Stimulated activated CD8-positive, alpha-beta memory T cell treated with anti-CD3 and anti-CD28 coated beads, Interleukin-7, amount 100 ng/mL, for 4 hours (primary cell): Measurements from ENCODE around the gene CDK15.
"Not testable (repeated sequence)": the region's sequence is repeated elsewhere in the genome, so short reads cannot be mapped to it uniquely, and the experiment has no call there.

Source experiments
- DNase-seq, 2 donors: peaks; one replicate each; pipeline ENCODE4 v3.0.0-alpha.2; 2020; ENCODE audit warnings: low read depth in 2 of 2

Gene CDK15

DNA sequence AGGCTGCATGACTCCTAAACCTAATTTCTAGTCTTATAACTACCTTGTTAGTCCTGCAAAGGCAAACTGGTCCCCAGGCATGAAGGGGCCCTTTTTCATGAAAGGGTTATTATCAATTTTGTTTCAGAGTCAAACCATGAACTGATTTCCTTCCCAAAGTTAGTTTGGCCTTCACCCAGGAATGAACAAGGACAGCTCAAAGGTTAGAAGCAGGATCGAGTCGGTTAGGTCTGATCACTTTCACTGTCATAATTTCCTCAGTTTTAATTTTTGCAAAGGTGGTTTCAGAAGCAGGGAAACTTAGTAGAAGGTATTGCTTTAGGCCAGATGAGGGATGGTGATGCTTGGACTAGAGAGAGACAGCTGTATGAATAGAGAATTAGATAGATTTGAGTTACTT lies 16.9 kb upstream of the CDK15 start:
- no peak for DNase-seq

DNA sequence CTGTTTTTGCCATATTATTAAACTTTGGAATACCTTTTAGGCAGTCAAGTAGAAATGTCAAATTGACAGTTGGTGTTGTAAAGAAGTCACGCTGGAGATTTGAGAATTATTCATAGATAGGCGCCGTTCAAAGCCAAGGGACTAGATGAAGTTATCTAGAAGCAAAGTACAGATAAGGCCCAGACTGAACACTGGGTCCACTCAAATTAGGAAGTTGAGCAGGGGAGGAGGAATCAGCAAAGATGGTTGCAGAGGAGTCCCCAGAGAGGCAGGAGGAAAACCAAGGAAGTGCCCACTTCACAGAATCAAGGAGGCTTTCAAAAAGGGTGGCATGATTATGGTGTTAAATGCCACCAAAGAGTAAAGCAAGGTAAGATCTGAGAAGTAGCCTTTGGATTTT lies 16.0 kb upstream of the CDK15 start:
- no peak for DNase-seq

GRCh38 chr2:201790989-201791388 lies 15.3 kb upstream of the CDK15 start:
- no peak for DNase-seq

DNA sequence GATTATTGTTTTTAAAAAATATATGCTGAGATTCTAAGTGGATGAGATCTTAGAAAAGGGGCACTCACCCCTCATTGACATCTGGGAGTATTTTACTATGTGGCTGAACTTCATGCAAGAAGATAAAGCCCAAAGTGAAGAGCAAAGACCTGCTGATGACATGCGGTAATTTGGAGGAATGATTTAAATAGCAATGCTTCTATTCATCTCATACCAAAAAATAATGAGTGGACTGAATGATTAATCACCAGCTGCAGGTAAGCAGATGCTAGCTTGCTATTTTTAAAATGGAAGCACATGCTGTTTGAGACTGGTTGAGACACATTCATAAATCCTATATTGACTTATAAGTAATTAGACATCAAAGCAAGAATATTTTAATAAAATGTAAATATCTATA lies 12.7 kb upstream of the CDK15 start:
- no peak for DNase-seq

DNA sequence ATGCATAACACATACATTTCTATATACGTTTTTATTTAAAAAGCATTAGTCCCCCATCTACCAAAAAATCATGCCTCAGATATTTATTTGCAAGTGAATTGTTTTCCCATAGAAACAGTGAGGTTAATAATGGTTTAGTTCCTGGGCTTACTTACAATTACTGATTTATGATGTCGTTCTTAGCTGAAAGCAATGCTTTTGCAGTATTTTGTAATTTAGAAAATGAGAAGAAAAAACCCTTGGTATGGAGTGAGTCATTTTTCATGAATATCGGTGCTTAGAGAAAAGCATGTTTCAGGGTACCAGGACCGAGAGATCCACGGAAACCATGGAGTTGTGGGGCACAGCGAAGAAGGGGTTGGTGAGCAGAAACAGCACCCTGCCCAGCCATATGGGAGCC lies 12.0 kb upstream of the CDK15 start:
- no peak for DNase-seq

DNA sequence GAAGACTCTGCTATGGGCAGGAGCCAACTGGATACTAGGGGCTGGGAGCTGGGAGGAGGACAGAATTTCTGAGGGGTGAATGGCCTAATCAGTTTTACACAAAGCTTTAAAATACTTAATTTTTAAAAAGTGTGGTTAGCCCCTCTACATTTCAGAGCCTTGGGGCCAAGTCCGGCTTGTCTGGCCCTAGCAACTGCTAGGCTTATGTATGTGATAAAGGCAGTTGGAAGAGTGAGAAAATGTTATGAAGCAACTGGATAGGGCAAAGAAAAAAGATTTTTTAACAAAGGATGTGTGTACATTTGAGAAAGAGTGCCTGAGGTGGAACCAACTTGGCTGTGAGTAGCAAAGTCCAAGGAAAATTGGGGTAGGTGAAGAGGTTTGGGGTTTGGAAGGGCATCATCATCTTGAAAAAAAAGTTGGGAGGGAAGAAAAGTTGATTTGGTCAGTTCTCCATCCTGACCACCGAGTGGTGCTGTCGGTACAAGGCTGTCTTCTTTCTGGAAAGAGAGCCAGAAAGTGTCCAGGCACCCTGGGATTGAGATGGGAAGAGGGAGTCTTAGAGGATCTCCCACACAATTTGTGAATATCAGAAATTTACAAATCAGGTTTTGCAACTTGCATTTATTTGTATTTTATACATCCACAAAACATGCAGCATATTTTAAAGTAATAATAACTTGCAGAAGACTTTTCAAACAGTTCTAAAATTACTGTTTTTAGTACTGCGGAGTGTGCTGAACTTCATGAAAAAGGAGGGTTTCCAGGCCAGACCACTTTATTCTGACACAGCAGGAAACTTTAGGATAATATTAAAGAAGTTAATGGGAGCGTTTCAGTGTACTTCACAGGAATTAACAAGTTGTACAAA lies 10.5 kb upstream of the CDK15 start:
- no peak for DNase-seq

DNA sequence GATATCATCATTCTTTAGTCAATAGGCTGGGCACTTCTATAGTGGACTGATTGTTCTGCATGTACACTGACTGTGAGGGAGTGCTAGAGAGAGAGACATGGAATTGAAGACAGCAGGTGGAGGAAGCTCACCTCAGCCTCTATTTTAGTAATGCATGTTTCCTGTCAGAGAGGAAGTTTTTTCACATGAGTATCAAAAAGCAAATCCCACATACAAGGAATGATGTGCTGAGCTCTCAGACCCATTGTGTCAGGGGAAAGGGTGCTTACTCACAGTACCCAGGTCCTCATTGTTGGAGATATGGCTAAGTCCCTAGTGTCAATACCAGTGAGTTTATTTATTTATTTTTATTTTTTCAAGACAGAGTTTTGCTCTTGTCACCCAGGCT lies 9.9 kb upstream of the CDK15 start:
- no peak for DNase-seq

DNA sequence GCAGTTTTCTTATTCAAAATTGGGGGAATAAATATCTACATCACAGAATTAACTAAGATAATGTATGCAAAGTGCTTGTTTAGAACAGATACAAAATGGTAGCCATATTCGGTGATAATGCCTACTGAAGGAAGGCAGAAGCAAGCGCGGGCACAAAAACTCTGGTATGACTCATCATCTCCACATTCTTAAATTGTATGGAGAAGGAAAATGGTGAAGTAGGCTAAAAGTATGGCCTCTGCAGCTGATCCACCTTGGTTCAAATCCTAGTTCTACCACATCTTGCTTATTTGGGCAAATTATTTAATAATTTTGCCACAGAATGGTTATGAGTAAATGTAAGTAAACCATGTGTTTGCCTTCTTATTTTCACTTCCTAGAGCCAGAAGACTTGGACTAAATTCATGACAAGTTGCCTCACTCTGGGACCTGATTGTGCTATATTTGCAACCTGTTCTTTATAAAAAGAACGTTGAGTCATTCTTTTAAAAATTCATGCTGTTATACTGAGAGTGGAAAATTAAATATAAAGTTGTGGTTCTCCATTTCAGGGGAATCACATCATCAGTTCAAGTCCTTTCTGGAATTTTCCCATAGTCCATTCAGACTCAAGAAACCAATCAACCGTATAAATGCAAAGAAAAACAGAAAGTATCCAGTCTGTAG lies 9.0 kb upstream of the CDK15 start:
- DNase-seq, result no peak

- DNase-seq, result no peak
These were observed 8.0 kb upstream of the CDK15 start for GRCh38 chr2:201798252-201798913.

DNA sequence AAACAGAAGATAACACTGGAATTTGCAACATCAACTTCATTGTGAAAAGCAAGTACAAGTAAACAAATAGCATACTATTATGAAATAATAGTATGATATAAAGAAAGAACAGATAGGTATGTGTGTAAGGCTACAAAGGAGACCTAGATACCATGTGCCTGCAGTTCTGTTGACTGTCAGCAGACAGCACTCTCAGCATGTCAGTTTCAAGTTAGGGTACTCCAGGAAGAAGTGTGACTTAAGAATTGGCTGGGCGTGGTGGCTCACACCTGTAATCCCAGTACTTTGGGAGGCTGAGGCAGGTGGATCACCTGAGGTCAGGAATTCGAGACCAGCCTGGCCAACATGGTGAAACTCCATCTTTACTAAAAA lies 7.4 kb upstream of the CDK15 start:
- DNase-seq, result not testable (repeated sequence)

GRCh38 chr2:201807452-201807999 lies 1.2 kb downstream of the CDK15 start:
- no peak for DNase-seq

- DNase-seq, result no peak
These were observed 1.7 kb downstream of the CDK15 start for GRCh38 chr2:201808027-201808426.

GRCh38 chr2:201809633-201810032 lies 3.3 kb downstream of the CDK15 start:
- no peak for DNase-seq

GRCh38 chr2:201810604-201811003 lies 4.3 kb downstream of the CDK15 start:
- not testable (repeated sequence) for DNase-seq

GRCh38 chr2:201813996-201814760 lies 7.8 kb downstream of the CDK15 start:
- DNase-seq, result no peak

- DNase-seq, result no peak
These were observed 10.6 kb downstream of the CDK15 start for GRCh38 chr2:201816657-201817575.

DNA sequence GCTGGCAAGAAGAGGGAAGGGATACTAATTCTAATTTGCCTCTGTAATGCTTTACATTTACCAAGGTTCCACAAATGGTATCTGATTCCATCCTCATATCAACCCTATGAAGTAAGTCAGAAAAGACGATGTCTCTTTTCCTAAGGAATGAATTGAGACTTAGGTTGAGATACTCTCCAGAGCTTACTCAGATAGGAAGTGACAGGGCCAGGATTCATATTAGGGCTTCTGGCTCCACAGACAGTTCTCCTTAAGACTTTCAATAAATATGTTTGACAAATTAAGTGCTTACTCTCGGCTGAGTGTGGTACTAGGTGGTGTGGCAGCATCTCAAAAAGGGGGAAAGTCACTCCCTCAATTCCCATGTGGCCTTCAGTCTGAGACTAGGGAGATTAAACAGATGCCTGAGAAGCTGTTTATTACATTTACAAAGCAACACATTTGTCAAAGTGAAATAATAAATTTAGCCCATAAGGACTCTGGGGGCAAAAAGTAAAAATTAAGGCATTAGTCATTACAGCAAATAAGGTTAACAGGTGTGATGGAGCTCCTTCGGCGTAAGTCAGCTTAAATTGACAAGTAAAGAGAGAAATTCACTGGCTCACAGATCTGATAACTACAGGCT lies 14.2 kb downstream of the CDK15 start:
- DNase-seq, result no peak

- no peak for DNase-seq
These were observed 14.7 kb downstream of the CDK15 start for GRCh38 chr2:201821080-201821479.

GRCh38 chr2:201824212-201824611 lies 17.9 kb downstream of the CDK15 start:
- no peak for DNase-seq

DNA sequence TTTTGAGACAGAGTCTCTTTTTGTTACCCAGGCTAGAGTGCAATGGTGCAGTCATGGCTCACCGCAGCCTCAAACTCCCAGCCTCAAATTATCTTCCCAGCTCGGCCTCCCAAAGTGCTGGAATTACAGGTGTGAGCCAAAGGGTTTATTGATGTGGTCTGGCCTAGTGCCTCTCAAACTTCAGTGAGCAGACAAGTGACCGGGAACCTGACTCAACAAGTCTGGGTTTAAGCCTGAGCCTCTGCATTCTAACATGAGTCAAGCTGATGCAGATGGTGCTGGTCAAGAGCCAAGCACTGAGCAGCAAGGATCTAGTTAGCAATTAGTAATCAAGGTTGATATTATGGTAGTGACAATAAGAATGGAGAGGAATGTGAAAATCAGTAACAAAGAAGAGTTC lies 21.3 kb downstream of the CDK15 start:
- no peak for DNase-seq
